HG02970 (cell line): ENCODE data around the gene SMYD3.

Source experiments
- ATAC-seq: cut with Tn5 transposase; IDR thresholded peaks from one replicate; pipeline ENCODE4 v1.9.1; 2021; ENCODE audit warnings: mild to moderate bottlenecking, moderate library complexity, moderate number of reproducible peaks; ENCODE audit not compliant: unreplicated experiment, low FRiP score

The SMYD3 gene

GRCh38 chr1:246418565-246419312, 88.3 kb downstream of the SMYD3 start:
- ATAC-seq, result no peak

GRCh38 chr1:246417813-246418564, 89.1 kb downstream of the SMYD3 start:
- ATAC-seq, result no peak

DNA sequence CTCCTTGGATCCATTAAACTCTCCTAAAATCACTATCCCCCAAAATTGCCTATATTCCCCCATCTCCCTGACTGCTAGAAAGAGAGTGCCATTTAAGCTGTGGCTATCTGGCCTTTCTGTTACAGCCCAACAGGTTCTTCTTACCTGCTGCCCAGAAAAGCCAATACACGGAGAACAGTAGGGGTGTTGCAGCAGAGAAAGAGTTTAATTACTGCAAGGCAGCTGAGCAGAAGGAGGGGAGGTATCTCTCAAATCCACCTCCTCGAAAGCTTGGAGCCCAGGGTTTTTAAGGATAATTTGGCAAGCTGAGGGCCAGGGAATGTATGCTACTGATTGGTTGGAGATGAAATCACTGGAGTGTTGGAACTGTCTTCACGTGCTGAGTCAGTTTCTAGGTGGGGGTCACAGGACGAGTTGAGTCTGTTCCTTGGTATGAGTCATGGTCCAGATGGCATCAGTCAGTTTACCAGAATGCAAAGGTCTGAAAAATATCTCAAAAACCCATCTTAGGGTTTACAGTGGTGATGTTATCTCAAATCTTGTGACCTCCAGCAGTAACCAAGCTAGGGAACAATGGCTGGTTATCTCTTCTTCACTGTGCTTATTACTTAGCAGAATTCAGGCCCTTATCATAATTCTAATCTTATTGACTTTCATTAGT, 89.8 kb downstream of the SMYD3 start:
- ATAC-seq, result no peak

- no peak for ATAC-seq
Measured at GRCh38 chr1:246416261-246416660, 90.8 kb downstream of the SMYD3 start.

DNA sequence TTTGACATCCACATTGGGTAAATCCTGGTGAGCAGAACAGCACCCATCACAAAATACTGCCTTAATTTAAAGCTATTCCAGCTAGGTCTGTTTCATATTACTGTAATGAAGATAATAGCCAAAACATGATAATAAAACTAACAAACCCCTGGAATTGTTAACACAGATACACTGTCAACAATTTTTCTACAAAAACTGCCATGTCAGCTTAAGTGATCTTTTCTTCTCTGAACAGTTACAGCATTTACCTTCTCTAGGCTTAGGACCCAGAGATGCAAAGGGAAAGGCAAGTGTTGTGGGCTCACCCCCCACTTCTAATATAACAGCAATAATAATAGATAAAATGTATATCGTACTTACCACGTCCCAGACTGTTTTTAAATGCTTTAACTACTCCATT, 92.1 kb downstream of the SMYD3 start:
- no peak for ATAC-seq

GRCh38 chr1:246413430-246413829, 93.6 kb downstream of the SMYD3 start:
- ATAC-seq, result no peak

DNA sequence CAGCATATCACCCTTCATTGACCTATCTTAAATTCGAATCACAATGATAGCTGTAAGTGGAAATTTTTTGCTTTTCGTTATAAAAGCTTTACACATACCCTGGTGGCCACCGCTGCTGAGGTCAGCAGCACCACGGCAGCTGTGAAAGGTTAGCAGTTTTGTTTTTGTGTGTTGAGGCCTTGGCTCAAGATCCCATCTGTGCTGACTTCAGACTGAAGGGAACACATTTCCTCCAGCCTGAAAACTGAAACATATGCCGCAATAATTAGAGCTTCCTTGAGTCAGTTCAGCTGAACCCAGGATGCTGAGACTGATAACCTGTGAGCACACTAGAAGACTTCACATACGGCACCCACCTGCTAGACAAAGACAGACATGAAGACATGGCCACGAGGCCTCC, 103.0 kb downstream of the SMYD3 start:
- ATAC-seq, result no peak

DNA sequence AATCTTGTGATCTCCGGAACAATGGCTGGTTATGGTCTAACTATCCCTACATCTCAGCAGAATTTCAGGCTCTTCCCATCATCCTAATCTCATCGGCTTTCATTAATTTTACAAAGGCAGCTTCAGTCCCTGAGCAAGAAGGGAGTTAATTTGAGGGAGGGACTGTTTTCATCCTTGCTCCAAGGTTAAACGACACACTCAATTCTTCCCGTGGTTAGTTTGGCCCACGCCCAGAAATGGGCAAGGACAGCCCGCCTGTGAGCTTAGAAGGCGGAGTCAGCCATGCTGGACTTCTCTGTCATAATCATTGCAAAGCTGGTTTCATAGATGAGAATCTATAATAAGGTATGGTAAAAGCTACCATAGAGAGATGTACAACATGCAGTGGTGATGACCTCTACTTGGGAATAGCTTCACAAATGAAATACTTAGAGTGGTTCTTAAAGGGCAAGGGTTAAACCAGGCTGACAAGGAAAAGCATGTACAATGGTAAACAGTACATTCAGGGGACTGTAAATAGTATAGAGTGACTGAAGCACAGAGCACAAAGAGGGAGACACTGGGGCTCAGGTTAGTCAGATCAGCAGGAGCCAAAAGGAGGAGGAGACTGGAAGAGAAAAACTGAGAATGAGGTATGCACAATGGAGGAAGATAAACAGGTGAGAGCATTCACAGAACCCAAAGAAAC, 108.8 kb downstream of the SMYD3 start:
- no peak for ATAC-seq

GRCh38 chr1:246397046-246397445, 110.0 kb downstream of the SMYD3 start:
- no peak for ATAC-seq

GRCh38 chr1:246396322-246396721, 110.8 kb downstream of the SMYD3 start:
- no peak for ATAC-seq

GRCh38 chr1:246394121-246394520, 113.0 kb downstream of the SMYD3 start:
- no peak for ATAC-seq

GRCh38 chr1:246390855-246391254, 116.2 kb downstream of the SMYD3 start:
- no peak for ATAC-seq

DNA sequence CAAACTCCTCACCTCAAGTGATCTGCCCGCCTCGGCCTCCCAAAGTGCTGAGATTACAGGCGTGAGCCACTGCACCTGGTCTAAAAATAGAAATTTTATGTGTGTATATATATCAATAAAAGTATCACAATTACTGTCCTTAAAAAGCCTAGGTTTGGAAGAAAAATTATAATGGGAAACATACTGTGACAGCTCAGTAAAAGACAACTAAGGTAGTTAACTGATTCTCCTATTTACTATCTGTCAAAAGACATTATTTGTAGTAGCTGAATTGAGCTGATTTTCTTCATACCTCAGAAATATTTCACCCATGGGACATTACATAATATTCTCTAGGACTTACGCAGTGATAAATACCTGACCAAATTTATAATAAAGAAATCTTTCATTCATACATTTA, 122.5 kb downstream of the SMYD3 start:
- ATAC-seq, result no peak

- no peak for ATAC-seq
Measured at GRCh38 chr1:246383791-246384190, 123.3 kb downstream of the SMYD3 start.

DNA sequence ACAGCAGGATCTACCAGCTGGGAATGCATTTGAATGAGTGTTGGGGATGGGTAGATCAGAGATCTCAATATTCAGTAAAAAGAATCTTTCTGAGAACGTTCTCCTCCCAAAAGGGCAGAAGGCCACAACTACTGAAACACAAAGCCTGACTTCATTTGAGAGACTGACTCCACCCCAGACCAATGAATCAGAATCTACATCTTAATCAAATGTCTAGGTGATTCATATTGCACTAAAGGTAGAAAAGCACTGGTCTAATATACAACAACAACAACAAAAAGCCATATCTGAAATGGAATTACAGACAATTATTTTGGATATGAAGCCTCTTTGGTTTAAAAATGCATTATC, 123.9 kb downstream of the SMYD3 start:
- ATAC-seq, result no peak

DNA sequence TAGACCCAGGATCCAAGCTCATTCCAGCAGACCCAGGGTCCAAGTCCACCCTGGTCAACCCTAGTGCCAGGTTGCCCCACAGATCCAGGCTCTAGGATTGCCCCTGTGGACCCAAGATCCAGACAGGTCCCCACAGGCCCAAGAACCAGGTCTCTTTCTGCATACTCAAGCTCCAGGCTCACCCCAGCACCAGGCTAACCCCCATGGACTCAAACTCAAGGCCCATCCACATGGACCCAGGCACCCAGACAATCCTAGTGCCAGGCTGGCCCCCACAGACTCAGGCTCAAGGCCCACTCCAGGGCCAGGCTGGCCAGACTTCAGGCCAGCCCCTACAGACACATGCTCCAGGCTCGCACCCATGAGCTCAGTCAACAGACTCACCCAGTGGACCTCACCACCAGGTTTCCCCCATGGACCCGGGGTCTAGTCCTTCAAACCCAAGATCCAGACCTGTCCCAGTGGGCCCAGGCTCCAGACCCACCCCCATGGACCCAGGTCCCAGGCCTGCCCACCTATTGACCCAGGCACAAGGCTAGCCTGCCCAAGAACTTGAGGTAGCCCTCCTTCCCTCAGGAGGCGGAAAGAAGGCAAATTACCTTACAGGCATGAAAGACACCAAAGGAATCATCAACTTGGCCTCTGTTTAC, 124.4 kb downstream of the SMYD3 start:
- ATAC-seq, result no peak

DNA sequence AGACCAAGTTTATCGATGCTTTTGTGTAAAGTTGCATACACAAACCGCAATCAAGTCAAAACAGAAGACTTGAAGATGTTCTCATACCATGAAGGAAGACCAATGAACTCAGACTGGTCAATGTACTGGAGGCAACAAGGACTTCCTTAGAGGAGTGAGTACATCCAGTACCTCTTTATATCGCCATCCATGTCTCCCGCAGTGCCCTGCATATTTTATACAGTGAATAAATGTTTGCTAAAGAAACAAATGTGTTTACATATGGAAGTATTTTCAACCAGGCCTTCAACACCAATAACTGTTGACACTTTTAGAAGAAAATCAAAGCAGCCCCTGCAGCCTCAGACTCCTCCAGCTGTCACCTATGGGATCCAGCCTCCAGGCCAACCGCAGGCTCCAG, 125.6 kb downstream of the SMYD3 start:
- no peak for ATAC-seq

GRCh38 chr1:246377625-246378153, 129.4 kb downstream of the SMYD3 start:
- ATAC-seq, result no peak

GRCh38 chr1:246373828-246374569, 133.1 kb downstream of the SMYD3 start:
- ATAC-seq, result no peak

- ATAC-seq, result no peak
Measured at GRCh38 chr1:246372559-246372958, 134.5 kb downstream of the SMYD3 start.
